H9 (cell line): Measurements from ENCODE around the gene SMIM36. TPM values are rescaled to one million over a fixed set of nuclear protein-coding genes. Genes with fewer than 3 reads are reported as not detected.

ENCODE experiments used
- DNase-seq: peaks from one replicate; pipeline ENCODE4 v3.0.0-alpha.2; 2017
- H2AFZ ChIP-seq: one replicate; pipeline ENCODE4 v1.6.1; 2013; ENCODE audit warnings: mild to moderate bottlenecking, low read length, control low read depth, moderate library complexity
- H2AK5ac ChIP-seq: 2 replicates; pipeline ENCODE4 v1.6.1; 2013; ENCODE audit warnings: low read length, control low read depth, mixed read lengths; ENCODE audit not compliant: insufficient read length
- H2BK120ac ChIP-seq: one replicate; pipeline ENCODE4 v1.6.1; 2013; ENCODE audit warnings: low read depth, mild to moderate bottlenecking, low read length, control low read depth, inconsistent platforms; ENCODE audit not compliant: poor library complexity, severe bottlenecking
- H2BK12ac ChIP-seq: 2 replicates; pipeline ENCODE4 v1.6.1; 2013; ENCODE audit warnings: low read length, control low read depth, mixed read lengths, low read depth; ENCODE audit not compliant: insufficient read length
- H2BK15ac ChIP-seq: 2 replicates; pipeline ENCODE4 v1.6.1; 2013; ENCODE audit warnings: low read depth, low read length, control low read depth
- H2BK20ac ChIP-seq: one replicate; pipeline ENCODE4 v1.6.1; 2013; ENCODE audit warnings: low read depth, mild to moderate bottlenecking, low read length, control low read depth, inconsistent platforms; ENCODE audit not compliant: poor library complexity, severe bottlenecking
- H2BK5ac ChIP-seq: 2 replicates; pipeline ENCODE4 v1.6.1; 2013; ENCODE audit warnings: low read length, control low read depth, mixed read lengths; ENCODE audit not compliant: insufficient read length
- H3K14ac ChIP-seq: 2 replicates; pipeline ENCODE4 v1.6.1; 2013; ENCODE audit warnings: low read length, control low read depth; ENCODE audit not compliant: insufficient read depth
- H3K18ac ChIP-seq: 2 replicates; pipeline ENCODE4 v1.6.1; 2013; ENCODE audit warnings: low read depth, mild to moderate bottlenecking, mixed read lengths, low read length, control low read depth; ENCODE audit not compliant: insufficient read length
- H3K23ac ChIP-seq: 2 replicates; pipeline ENCODE4 v1.6.1; 2013; ENCODE audit warnings: low read length, control low read depth, mixed read lengths, low read depth; ENCODE audit not compliant: insufficient read length
- H3K23me2 ChIP-seq: 2 replicates; pipeline ENCODE4 v1.6.1; 2013; ENCODE audit warnings: low read depth, mild to moderate bottlenecking, mixed read lengths, low read length, control low read depth; ENCODE audit not compliant: insufficient read length, poor library complexity, severe bottlenecking
- H3K27ac ChIP-seq: 2 replicates; pipeline ENCODE4 v1.5.1; 2013; ENCODE audit warnings: low read length, control low read depth, mixed read lengths, low read depth; ENCODE audit not compliant: insufficient read length
- H3K27me3 ChIP-seq: 2 replicates; pipeline ENCODE4 v1.6.1; 2013; ENCODE audit warnings: low read length, control low read depth, inconsistent platforms; ENCODE audit not compliant: insufficient read depth
- H3K4ac ChIP-seq: 2 replicates; pipeline ENCODE4 v1.6.1; 2013; ENCODE audit warnings: low read depth, mild to moderate bottlenecking, control low read depth, inconsistent platforms, low read length, moderate library complexity
- H3K4me1 ChIP-seq: 2 replicates; pipeline ENCODE4 v1.6.1; 2013; ENCODE audit warnings: low read length, control low read depth, inconsistent platforms; ENCODE audit not compliant: insufficient read depth
- H3K4me2 ChIP-seq: 2 replicates; pipeline ENCODE4 v1.6.1; 2013; ENCODE audit warnings: low read length, control low read depth, mixed read lengths; ENCODE audit not compliant: insufficient read length, insufficient read depth
- H3K56ac ChIP-seq: 2 replicates; pipeline ENCODE4 v1.6.1; 2013; ENCODE audit warnings: low read depth, mild to moderate bottlenecking, mixed read lengths, low read length, control low read depth; ENCODE audit not compliant: insufficient read length
- H3K79me1 ChIP-seq: 2 replicates; pipeline ENCODE4 v1.6.1; 2013; ENCODE audit warnings: low read depth, mild to moderate bottlenecking, moderate library complexity, low read length, control low read depth, inconsistent platforms; ENCODE audit not compliant: insufficient read depth, poor library complexity, severe bottlenecking
- H3K79me2 ChIP-seq: 2 replicates; pipeline ENCODE4 v1.6.1; 2013; ENCODE audit warnings: low read length, control low read depth, inconsistent platforms; ENCODE audit not compliant: insufficient read depth
- H3K9ac ChIP-seq: 2 replicates; pipeline ENCODE4 v1.6.1; 2013; ENCODE audit warnings: low read length, control low read depth, mixed read lengths; ENCODE audit not compliant: insufficient read length; ENCODE audit errors: extremely low read depth
- H3K9me3 ChIP-seq: one replicate; pipeline ENCODE4 v1.6.1; 2013; ENCODE audit warnings: low read depth, low read length, inconsistent platforms; ENCODE audit not compliant: control insufficient read depth
- H3T11ph ChIP-seq: one replicate; pipeline ENCODE4 v1.6.1; 2013; ENCODE audit warnings: mild to moderate bottlenecking, low read length, control low read depth, inconsistent platforms
- H4K20me1 ChIP-seq: one replicate; pipeline ENCODE4 v1.6.1; 2013; ENCODE audit not compliant: control insufficient read depth, insufficient read length, insufficient read depth
- H4K5ac ChIP-seq: 2 replicates; pipeline ENCODE4 v1.6.1; 2013; ENCODE audit warnings: low read depth, mild to moderate bottlenecking, mixed read lengths, low read length, control low read depth; ENCODE audit not compliant: insufficient read length
- H4K8ac ChIP-seq: replicated peaks from 2 replicates; pipeline ENCODE4 v1.6.1; 2013; ENCODE audit warnings: low read length, control low read depth, mixed read lengths, low read depth; ENCODE audit not compliant: insufficient read length
- H4K91ac ChIP-seq: 2 replicates; pipeline ENCODE4 v1.6.1; 2013; ENCODE audit warnings: low read depth, mild to moderate bottlenecking, moderate library complexity, mixed read lengths, low read length, control low read depth; ENCODE audit not compliant: insufficient read length
- H3K27ac Mint-ChIP-seq, 3 experiments: 2 replicates in 2 of 3; 3 replicates in 1 of 3; pipeline ENCODE4 v1.8.0; 2020 to 2021; ENCODE audit warnings: mixed read lengths in 3 of 3, mild to moderate bottlenecking in 1 of 3, moderate library complexity in 1 of 3
- H3K27me3 Mint-ChIP-seq: 2 replicates; pipeline ENCODE4 v1.8.0; 2021; ENCODE audit warnings: low read depth, mild to moderate bottlenecking, moderate library complexity, mixed read lengths
- H3K36me3 Mint-ChIP-seq, 3 experiments: 2 replicates in 2 of 3; 3 replicates in 1 of 3; pipeline ENCODE4 v1.8.0; 2020 to 2021; ENCODE audit warnings: low read depth in 3 of 3, mixed read lengths in 3 of 3; ENCODE audit not compliant: insufficient read depth in 1 of 3
- H3K4me1 Mint-ChIP-seq, 2 experiments: 2 replicates each; pipeline ENCODE4 v1.8.0; 2020; ENCODE audit warnings: mixed read lengths in 2 of 2
- H3K4me3 Mint-ChIP-seq, 2 experiments: 2 replicates in 1 of 2; 3 replicates in 1 of 2; pipeline ENCODE4 v1.8.0; 2020 to 2021; ENCODE audit warnings: mild to moderate bottlenecking in 2 of 2, mixed read lengths in 2 of 2, moderate library complexity in 1 of 2
- H3K9me3 Mint-ChIP-seq, 2 experiments: 2 replicates in 1 of 2; 3 replicates in 1 of 2; pipeline ENCODE4 v1.8.0; 2020; ENCODE audit warnings: mild to moderate bottlenecking in 2 of 2, mixed read lengths in 2 of 2, moderate library complexity in 1 of 2
- WGBS: extraction: QIAGEN DNeasy Blood & Tissue Kit; methylation state at CpG from one replicate; pipeline ENCODE4 v1.1.7; 2013; ENCODE audit warnings: missing lambda C conversion rate, low lambda C conversion rate, mixed read lengths; ENCODE audit not compliant: insufficient read length; ENCODE audit errors: extremely low coverage; 5-methylcytosine and 5-hydroxymethylcytosine counted together
- total RNA-seq: library from RNA; stranded (reverse); gene quantifications from 2 replicates; pipeline ENCODE4 v1.2.1, GENCODE V29; 2021
- TF ChIP-seq, protein P1 (sequence below): fragments of 200-600 bp; sonication (generic); conservative IDR thresholded peaks from 3 replicates; pipeline ENCODE4 v1.8.0; 2021; ENCODE audit warnings: antibody characterized with exemption, mild to moderate bottlenecking

SMIM36 gene
- total RNA-seq, 1 experiment from 2014 or later: not detected

DNA sequence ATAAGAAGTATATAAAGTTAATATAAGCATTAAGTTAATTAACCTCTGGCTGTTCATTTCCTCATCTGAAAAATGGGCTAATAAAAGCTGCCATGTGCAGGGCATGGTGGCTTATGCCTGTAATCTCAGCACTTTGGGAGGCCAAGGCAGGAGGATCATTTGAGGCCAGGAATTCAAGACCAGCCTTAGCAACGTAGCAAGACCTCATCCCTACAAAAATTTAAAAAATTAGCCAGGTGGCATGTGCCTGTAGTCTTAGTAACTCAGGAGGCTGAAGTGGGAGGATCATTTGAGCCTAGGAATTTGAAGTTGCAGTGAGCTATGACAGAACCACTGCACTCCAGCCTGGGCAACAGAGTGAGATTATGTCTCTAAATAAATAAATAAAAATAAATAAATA, 49.0 kb downstream of the SMIM36 start:
- Mint-ChIP-seq H3K9me3 (no peaks in the 10 kb centered on the region), H3K4me1 (peaks cover 18 to 27% of the 10 kb centered on the region in 2 experiments), H3K36me3 (no peaks in the 10 kb centered on the region; a peak in 1 of 7 replicates), H3K27me3 (no peaks in the 10 kb centered on the region), H3K4me3 (no peak overlapping the region), H3K27ac (no peak overlapping the region)
- no peaks in the 10 kb centered on the region for H4K20me1 ChIP-seq
- H3K9me3 ChIP-seq: no peaks in the 10 kb centered on the region
- H4K8ac ChIP-seq: no peak overlapping the region
- H2AFZ ChIP-seq: no peak overlapping the region
- no peak overlapping the region for H3K4ac ChIP-seq
- H3K27me3 ChIP-seq: no peaks in the 10 kb centered on the region
- no peak overlapping the region for H4K91ac ChIP-seq
- no peaks in the 10 kb centered on the region for H3K79me2 ChIP-seq
- TF ChIP-seq, protein P1, sequence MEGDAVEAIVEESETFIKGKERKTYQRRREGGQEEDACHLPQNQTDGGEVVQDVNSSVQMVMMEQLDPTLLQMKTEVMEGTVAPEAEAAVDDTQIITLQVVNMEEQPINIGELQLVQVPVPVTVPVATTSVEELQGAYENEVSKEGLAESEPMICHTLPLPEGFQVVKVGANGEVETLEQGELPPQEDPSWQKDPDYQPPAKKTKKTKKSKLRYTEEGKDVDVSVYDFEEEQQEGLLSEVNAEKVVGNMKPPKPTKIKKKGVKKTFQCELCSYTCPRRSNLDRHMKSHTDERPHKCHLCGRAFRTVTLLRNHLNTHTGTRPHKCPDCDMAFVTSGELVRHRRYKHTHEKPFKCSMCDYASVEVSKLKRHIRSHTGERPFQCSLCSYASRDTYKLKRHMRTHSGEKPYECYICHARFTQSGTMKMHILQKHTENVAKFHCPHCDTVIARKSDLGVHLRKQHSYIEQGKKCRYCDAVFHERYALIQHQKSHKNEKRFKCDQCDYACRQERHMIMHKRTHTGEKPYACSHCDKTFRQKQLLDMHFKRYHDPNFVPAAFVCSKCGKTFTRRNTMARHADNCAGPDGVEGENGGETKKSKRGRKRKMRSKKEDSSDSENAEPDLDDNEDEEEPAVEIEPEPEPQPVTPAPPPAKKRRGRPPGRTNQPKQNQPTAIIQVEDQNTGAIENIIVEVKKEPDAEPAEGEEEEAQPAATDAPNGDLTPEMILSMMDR: no peak
- H3K27ac ChIP-seq: no peak overlapping the region
- no peaks in the 10 kb centered on the region for H3K23me2 ChIP-seq
- H3K18ac ChIP-seq: no peak overlapping the region
- no peak overlapping the region for H3K56ac ChIP-seq
- WGBS: no CpG with 5 or more reads among the region's 1 CpG
- H3K9ac ChIP-seq: no peak overlapping the region
- H2AK5ac ChIP-seq: no peak overlapping the region
- no peak overlapping the region for H4K5ac ChIP-seq
- H2BK12ac ChIP-seq: no peak overlapping the region
- H2BK15ac ChIP-seq: no peak overlapping the region
- H3K23ac ChIP-seq: no peak overlapping the region
- no peak overlapping the region for H2BK5ac ChIP-seq
- H3K4me2 ChIP-seq: no peak overlapping the region
- no peak overlapping the region for H3K14ac ChIP-seq
- H3K79me1 ChIP-seq: no peaks in the 10 kb centered on the region
- no peak for DNase-seq
- peaks cover 9% of the 10 kb centered on the region for H3K4me1 ChIP-seq
- no peak overlapping the region for H2BK120ac ChIP-seq
- H2BK20ac ChIP-seq: no peak overlapping the region
- no peak overlapping the region for H3T11ph ChIP-seq
